ENCODE results near the gene DAPK1. TPM values are rescaled to one million over a fixed set of nuclear protein-coding genes. Genes with fewer than 3 reads are reported as not detected.

DAPK1 gene
- total and polyA plus RNA-seq, 2 donors (not counting 3 experiments of a cell fraction or from before 2014, with no cell fraction given), result 58.9 to 119 TPM

GRCh38 chr9:87513880-87514535 is 16.3 kb downstream of the DAPK1 start:
- Histone ChIP-seq H3K9me1 (replicated peaks; ENCODE audit: control insufficient read depth, extremely low read depth, insufficient read depth, low read length) (no peaks in the 10 kb centered on the region), H3K4me3 (replicated peaks in 1 of 3; ENCODE audit: insufficient read depth in 1 of 3, low read depth in 1 of 3, low read length in 3 of 3) (no peak overlapping the region), H4K20me1 (replicated peaks; ENCODE audit: control insufficient read depth, extremely low read depth, insufficient read depth, low read length) (no peaks in the 10 kb centered on the region), H3K36me3 (ENCODE audit: control insufficient read depth in 2 of 2, extremely low read depth in 1 of 2, insufficient read depth in 2 of 2, low read length in 2 of 2) (peaks cover 0 to 5% of the 10 kb centered on the region in 2 experiments), H3K27ac (ENCODE audit: insufficient read depth, low read depth, low read length) (no peak overlapping the region), H3K9me3 (replicated peaks; ENCODE audit: control insufficient read depth, insufficient read depth, low read length) (no peaks in the 10 kb centered on the region), H3K79me2 (ENCODE audit: control insufficient read depth, insufficient read depth, low read length) (peaks cover 19% of the 10 kb centered on the region), H3K27me3 (ENCODE audit: control insufficient read depth in 2 of 2, insufficient read depth in 2 of 2, low read length in 2 of 2) (no peaks in the 10 kb centered on the region), H3K4me2 (ENCODE audit: insufficient read depth, low read length) (no peak overlapping the region), H2AFZ (ENCODE audit: low read depth, low read length) (no peak overlapping the region), H3K9ac (replicated peaks; ENCODE audit: extremely low read depth, insufficient read depth, low read length) (no peak overlapping the region), H3K4me1 (ENCODE audit: control insufficient read depth, extremely low read depth, insufficient read depth, low read length) (peaks cover 75% of the 10 kb centered on the region)
- TF ChIP-seq JUN (IDR thresholded peaks at IDR 0.05; ENCODE audit: borderline replicate concordance, insufficient read depth, insufficient read length, low read depth), result no peak
- no peak for TF ChIP-seq MAX (IDR thresholded peaks at IDR 0.05; ENCODE audit: insufficient read depth, insufficient read length)
- TF ChIP-seq POLR2A (IDR thresholded peaks at IDR 0.05; ENCODE audit: low read depth, low read length), result no peak
- no peak for TF ChIP-seq GATA2 (IDR thresholded peaks at IDR 0.05; ENCODE audit: insufficient read depth, insufficient read length, low read depth, low read length)
- no peak for TF ChIP-seq CTCF (IDR thresholded peaks at IDR 0.05; ENCODE audit: extremely low read depth in 1 of 2, insufficient read depth in 1 of 2, low read depth in 1 of 2, low read length in 2 of 2)
- no peak for TF ChIP-seq POLR2AphosphoS5 (IDR thresholded peaks at IDR 0.05; ENCODE audit: insufficient read depth, low read depth, low read length)
- no peak for TF ChIP-seq EZH2 (IDR thresholded peaks at IDR 0.05; ENCODE audit: borderline replicate concordance, low read depth, low read length, severe bottlenecking)
- TF ChIP-seq MYC (IDR thresholded peaks at IDR 0.05; ENCODE audit: low read depth, low read length), result no peak
- no peak for TF ChIP-seq FOS (IDR thresholded peaks at IDR 0.05; ENCODE audit: borderline replicate concordance, insufficient read depth, low read length)
- dilution Hi-C loops (cut with MboI; ENCODE audit: extremely low pct_ligation_motif_present, low sequenced_read_pairs) (no loop called here), intact Hi-C loops (cut with micrococcal nuclease) (loop anchor here (5.0 kb wide), 1 partner anchor 198 kb away; no protein-coding TSS in a partner anchor)
- CTCF ChIA-PET, result interaction anchor here (3.0 to 3.1 kb wide), 2 partner anchors 14 to 32 kb away, joined by 9 to 12 read pairs; no protein-coding TSS in a partner anchor
- no TSS peak for BruUV-seq (replicated peaks)
- POLR2A ChIA-PET, result interaction anchor here (1.1 kb wide), 1 partner anchor 17 kb away, joined by 3 read pairs; the partner anchor contains the start of gene DAPK1
- FAIRE-seq (no peak), DNase-seq (ENCODE audit: low read depth, low spot score) (no peak)
